ENCODE measurements around the gene ICOSLG.
"Not testable (repeated sequence)": the region's sequence is repeated elsewhere in the genome, so short reads cannot be mapped to it uniquely, and the experiment has no call there.

Gene ICOSLG

DNA sequence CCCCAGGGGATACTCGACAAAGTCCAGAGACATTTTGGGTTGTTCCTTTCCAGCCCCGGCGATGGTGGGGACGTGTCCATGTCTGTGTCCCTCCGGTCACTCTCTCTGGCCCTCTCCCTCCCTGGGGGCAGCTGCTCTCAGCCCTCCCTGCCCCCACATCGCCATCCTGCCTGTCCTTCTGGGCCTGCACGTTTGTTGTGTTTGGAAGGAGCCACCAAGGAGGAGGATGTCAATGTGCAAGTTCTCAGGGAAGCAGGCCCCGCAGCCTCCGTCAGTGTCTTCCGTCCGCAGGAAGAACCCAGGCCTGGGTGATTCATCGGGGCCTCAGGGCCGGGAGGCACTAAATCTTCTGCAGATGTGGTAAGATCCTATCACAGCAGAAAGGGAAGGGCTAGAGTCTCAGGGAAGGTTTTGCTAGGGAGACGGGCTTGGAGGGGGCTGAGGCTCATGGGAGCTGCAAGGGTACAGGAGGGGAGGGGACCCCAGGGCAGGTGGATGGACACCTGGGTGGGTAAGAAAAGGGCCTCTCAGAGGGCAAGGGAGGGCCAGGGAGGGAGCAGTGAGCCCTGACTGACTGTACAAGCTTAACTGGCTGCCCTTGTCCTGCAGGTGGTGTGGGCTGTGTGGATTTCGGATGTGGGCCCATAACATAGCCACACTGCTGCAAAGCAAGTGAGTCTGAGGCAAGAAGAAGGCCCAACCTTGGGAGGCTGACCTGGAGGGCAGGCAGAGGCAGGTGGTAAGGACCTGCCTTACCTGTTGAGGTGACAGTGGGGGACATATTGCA is 32.7 kb downstream of the ICOSLG start:
- peak; percentile 32 for DNase-seq (ENCODE audit: low read depth)
- H3K4me3 ChIP-seq (ENCODE audit: low read depth, low read length), result not testable (repeated sequence)

DNA sequence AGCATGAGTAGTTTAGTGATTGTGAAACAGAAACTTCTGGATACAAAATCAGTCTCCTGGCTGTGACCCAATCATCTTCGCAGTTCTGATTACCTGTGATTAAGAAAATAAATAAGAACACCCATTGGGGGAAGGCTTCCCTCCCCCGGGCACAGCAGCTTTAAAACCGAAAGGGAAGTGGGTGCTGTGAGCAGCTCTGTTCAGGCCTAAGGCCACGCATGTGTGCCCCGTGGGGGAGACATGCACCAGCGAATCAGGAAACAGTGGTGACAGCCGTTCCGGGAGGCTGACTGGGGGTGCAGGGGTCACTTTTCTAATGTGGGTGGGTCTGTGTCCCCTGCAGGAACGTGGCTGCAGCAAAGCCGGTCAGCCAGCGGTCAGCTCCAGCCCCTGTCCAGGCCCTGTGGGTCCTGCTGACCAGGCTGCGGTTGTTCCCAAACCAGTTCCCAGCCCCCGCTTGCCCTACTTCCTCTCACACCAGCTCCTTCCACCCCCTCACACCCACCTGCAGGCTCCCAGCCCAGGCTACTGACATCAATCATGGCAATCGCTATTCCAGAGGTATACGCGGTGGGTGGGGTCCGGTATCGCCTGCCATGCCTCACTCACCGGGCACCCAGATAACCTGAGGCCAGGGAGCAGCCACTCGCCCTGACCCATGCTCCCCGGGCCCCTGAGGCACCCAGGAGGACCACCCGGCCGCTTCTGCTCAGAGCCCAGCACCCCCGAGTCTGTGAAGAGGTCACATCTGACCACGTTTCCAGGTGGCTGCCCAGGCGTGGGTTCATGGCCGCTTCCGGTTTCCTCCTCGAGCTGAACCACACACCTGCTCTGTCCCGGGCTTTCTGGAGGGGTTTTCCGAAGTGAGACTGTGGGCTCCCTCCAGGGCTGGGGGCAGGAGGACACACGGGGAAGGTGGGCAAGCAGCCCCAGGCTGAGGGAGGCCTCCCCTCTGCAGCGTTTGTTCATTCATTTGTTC is 33.8 kb downstream of the ICOSLG start:
- H3K4me3 ChIP-seq (ENCODE audit: low read depth, low read length); DNase-seq (ENCODE audit: low read depth): not testable (repeated sequence)

DNA sequence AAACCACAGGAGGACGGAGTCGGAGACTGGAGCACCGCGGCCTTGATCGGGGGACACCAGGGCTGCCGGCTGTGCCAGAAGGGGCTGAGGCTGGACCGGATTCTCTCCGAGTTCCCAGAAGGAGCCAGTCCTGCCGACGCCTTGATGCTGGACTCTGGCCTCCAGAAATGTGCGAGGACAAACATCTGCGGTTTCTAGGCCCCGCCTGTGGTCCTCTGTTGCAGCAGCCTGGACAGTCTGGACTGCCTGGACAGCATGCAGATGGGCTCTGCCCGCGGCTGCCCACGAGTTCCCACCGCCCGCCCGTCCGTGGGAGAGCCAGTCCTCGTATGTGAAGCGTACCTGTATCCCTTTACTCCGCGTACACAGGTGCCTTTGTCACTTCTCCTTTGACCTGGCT is 34.6 kb downstream of the ICOSLG start:
- DNase-seq (ENCODE audit: low read depth); H3K4me3 ChIP-seq (ENCODE audit: low read depth, low read length): not testable (repeated sequence)

DNA sequence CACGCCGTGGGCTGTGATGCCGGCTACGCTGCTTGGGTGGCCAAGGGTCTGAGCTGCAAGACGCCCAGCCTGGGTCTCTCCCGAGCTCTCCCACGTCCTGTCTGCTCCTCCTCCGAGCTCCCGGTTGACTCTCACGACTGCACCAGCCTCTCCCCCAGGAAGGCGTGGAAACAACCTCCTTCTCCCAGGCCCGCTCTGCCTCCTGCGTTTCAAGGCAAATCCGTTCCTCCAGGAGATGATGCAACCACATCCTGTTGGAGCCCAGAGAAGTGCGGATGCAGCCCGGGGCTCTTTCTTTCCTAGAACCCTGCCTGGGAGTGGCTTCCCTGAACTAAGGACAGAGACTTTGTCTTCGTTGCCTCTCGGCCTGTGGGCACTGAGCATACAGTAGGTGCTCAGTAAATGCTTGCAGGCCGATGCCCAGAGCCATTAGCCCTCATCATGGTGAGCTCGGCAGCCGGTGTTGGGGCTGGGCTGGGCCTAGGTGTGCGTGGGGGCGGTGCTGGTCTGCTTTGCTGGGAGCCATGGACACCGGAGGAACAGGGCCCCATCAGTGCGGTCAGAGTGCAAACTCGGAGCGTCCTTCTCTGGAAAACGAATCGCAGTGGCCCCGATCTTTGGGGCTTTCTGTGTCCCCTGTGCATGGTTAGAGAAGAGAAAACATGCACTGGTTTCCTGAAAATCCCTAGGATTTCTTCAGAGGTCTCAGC is 38.0 kb downstream of the ICOSLG start:
- not testable (repeated sequence) for DNase-seq (ENCODE audit: low read depth); H3K4me3 ChIP-seq (ENCODE audit: low read depth, low read length)

DNA sequence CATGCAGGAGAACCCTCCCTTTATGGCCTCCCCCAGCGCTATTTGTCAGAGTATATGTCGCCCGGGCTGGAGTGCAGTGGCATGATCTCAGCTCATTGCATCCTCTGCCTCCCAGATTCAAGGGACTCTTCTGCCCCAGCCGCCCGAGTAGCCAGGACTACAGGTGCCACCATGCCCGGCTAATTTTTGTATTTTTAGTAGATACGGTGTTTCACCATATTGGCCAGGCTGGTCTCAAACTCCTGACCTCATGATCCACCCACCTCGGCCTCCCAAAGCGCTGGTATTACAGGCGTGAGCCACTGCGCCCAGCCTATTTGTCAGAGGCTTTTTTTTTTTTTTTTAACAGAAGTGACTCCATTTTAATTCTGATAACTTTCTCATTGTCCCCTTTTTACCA is 40.7 kb downstream of the ICOSLG start:
- not testable (repeated sequence) for H3K4me3 ChIP-seq (ENCODE audit: low read depth, low read length); DNase-seq (ENCODE audit: low read depth)

DNA sequence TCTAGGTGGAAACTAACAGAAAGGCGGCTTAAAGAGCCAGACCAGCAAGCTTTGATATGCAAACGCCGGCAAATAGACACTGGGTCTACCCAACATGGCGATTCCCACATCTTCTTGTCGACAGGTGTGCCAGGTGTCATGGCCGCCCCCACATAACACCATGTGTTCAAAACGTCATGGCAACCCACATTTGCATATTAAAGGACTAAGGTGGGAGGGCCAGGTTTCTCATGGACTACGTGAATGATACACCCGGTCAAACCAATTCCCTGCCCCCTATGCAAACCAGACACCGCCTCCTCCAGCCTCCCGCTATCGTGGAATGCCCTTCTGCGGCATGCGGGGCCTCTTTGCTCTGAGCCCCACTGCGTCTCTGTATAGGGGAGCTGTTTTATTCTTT is 41.3 kb downstream of the ICOSLG start:
- DNase-seq (ENCODE audit: low read depth), result no peak
- TF ChIP-seq POLR2A (IDR thresholded peaks at IDR 0.05; ENCODE audit: extremely low read depth, insufficient read length) (no peak), MYC (IDR thresholded peaks at IDR 0.05; ENCODE audit: low read depth, low read length) (no peak)
- TF ChIP-seq, protein P1, sequence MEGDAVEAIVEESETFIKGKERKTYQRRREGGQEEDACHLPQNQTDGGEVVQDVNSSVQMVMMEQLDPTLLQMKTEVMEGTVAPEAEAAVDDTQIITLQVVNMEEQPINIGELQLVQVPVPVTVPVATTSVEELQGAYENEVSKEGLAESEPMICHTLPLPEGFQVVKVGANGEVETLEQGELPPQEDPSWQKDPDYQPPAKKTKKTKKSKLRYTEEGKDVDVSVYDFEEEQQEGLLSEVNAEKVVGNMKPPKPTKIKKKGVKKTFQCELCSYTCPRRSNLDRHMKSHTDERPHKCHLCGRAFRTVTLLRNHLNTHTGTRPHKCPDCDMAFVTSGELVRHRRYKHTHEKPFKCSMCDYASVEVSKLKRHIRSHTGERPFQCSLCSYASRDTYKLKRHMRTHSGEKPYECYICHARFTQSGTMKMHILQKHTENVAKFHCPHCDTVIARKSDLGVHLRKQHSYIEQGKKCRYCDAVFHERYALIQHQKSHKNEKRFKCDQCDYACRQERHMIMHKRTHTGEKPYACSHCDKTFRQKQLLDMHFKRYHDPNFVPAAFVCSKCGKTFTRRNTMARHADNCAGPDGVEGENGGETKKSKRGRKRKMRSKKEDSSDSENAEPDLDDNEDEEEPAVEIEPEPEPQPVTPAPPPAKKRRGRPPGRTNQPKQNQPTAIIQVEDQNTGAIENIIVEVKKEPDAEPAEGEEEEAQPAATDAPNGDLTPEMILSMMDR (IDR thresholded peaks at IDR 0.05; ENCODE audit: low read depth, low read length), result no peak
- TF ChIP-seq, protein P2, sequence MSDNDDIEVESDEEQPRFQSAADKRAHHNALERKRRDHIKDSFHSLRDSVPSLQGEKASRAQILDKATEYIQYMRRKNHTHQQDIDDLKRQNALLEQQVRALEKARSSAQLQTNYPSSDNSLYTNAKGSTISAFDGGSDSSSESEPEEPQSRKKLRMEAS (IDR thresholded peaks at IDR 0.05; ENCODE audit: low read depth, low read length), result no peak
- H3K4me3 ChIP-seq (ENCODE audit: low read depth, low read length), result no peak overlapping the region

DNA sequence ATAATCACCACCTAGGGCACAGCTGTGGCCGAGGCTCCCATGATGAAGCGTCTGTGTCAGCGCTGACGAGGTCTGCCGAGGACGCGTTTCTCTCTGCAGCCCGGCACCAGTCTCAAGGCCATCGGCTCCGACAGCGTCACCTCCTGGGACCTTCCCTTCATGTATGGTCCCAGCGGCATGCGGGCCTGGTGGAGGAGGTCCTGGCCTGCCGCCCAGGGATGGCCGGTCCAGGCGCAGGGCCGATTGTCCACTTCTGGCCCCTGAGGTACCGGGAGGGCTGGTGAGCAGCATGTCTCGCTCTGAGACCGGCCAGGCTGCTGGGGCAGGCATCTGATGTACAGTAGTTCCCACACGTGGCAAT is 43.6 kb downstream of the ICOSLG start:
- DNase-seq (ENCODE audit: low read depth); H3K4me3 ChIP-seq (ENCODE audit: low read depth, low read length): not testable (repeated sequence)

DNA sequence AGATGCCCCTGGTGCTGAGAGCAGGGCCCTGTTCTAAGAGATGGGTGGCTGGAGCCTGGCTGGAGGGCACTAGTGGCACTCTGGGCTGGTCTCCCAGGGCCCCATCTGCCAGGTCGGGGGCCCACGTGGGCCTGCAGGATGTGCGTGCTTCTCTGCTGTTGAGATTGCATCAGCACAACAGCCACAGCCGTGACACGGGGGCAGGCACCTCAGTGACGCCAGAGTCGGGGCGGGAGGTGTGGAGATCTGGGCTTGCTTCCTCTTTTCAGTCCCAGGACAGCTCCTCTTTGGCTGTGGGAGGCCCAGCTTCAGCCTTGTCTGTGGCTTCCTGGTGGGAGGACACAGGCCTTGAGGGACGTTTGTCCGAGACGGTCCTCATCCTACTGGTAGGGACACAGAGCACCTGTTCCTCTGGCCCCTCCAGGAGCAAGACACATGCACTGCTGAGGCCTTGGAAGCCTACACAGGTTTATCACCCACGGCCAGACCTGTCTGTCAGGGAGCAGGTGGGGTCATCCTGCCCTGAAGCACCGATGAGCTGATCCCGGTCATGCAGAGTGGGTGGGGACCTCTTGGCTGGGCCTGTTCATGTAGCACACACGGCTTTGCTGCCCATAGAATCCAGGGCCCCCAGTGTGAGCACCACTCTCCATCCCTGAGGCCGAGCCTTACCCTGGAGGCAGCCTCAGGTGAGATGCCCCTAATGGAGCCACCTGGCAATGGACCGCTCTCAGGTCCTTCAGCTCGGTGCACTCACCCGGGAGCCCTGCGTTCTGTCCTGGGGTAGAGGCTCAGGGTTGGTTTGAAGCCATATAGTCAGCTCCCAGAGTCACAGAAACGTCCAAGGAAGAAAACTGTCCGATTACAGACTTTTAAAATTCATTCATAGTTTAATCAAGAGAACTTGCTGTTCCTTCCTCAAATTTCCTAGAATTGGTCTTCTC is 44.3 kb downstream of the ICOSLG start:
- not testable (repeated sequence) for H3K4me3 ChIP-seq (ENCODE audit: low read depth, low read length)
- DNase-seq (ENCODE audit: low read depth), result peak; percentile 85

DNA sequence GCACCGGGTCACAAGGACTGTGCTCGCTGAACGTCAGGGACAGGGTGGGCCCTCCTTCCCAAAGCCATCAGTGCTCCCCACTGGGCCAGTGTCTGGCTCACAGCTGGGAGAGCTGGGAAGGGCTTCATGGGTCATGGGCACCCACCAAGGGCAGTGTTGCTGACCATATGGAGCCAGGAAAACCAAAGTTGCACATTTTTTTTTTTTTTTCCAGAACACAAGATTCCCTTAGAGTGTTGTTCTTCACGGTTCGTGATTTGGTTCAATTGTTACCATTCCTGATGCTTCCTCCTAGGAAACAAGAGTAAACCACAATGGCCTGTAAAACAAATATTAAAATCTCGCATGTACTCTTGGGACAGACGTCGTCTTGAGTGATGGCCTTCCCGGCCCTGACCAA is 45.9 kb downstream of the ICOSLG start:
- H3K4me3 ChIP-seq (ENCODE audit: low read depth, low read length); DNase-seq (ENCODE audit: low read depth): not testable (repeated sequence)

DNA sequence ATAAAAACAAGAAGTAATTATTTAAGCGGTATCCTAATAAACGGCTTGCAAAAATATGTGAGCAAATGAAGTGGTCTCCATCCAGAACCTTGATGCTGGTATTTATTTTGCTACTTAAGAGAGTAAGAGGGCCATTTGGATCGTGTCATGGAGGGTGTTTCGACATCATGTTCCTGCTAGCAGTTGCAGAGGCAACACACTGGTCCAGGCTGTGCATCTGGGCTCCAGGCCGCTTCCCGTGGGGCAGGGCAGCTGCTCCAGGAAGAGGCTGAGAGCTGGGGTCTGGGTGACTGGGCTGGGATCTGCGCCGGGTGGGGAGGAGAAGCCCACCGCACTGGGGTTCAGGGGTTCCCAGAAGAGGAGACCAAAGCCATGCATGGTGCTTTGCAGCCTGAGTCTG is 46.3 kb downstream of the ICOSLG start:
- not testable (repeated sequence) for DNase-seq (ENCODE audit: low read depth); H3K4me3 ChIP-seq (ENCODE audit: low read depth, low read length)

DNA sequence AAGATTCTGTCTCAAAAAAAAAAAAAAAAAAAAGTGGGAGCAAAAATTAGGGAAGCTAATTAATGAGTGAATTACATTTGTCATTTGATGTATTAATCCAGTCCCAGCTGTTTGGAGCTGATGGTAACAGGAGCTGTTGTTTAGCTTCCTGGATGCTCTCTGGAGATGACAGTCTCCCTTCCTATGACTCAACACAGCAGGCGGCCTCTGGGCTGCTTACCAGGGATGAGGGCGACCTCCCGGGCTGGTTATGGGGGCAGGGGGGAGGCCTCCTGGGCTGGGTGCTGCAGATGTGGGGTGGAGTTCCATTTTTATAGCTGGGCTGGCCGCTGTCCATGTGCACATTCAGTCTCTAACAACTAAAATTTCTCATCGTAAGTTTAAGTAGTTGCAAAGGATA is 47.6 kb downstream of the ICOSLG start:
- not testable (repeated sequence) for H3K4me3 ChIP-seq (ENCODE audit: low read depth, low read length); DNase-seq (ENCODE audit: low read depth)

DNA sequence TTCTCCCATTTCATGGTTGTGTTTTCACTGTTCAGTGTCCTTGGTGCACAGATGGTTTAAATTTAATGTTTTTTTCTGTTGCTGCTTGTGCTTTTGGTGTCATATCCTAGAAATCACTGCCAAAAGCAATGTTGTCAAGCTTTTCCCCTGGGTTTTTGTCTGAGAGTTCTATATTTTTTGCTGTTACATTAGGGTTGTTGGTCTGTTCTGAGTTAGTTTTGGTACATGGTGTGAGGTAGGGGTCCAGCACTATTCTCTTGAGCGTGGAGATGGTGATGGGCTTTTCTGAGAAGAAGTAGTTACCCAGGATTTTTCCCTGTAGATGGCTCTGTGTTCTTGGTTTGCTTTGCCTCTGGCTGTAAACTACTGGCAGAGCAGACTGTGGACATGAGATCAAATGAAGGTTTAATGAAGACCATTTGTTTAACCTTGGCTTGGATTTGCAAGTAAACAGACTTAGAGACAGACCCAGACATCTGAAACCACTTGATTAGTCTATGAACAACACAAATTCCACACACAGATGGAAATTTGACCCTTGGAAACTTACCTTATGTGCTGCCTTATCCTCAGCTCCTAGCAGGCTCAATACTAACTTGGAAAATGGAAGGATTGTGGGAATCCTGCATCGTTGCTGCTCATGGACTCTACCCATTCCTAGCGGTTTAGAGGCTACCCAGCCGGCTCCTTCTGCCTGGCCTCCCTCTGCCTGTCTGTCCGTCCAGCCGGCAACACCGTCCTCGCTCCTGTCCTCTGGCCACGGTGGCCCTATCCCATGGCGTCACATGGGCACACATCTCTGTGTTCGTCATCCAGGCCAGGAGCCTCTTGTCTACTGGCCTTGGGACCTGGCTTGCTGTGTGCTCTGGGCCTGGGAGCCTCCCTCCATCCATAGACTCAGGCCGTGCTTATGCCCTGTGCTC is 50.1 kb downstream of the ICOSLG start:
- DNase-seq (ENCODE audit: low read depth); H3K4me3 ChIP-seq (ENCODE audit: low read depth, low read length): not testable (repeated sequence)

DNA sequence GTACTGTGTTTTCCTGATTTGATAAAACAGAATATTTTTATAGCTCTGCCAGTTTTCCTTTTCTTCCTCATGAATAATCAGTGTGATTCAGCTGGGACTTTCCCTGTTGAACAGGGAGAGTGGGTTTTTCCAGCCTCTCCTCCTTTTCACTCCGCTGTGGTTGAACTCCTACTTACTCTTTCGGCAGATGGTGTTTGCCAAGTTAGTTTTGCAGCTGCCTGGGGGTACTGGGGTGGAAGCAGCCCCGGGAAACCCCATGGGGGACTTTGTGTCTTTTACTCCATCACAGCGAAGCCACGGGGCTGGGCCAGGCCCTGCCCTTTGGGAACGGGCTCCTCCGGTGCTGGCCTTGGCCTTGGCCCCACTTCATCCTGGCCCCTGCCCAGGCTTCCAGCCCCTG is 55.9 kb downstream of the ICOSLG start:
- H3K4me3 ChIP-seq (ENCODE audit: low read depth, low read length); DNase-seq (ENCODE audit: low read depth): not testable (repeated sequence)

DNA sequence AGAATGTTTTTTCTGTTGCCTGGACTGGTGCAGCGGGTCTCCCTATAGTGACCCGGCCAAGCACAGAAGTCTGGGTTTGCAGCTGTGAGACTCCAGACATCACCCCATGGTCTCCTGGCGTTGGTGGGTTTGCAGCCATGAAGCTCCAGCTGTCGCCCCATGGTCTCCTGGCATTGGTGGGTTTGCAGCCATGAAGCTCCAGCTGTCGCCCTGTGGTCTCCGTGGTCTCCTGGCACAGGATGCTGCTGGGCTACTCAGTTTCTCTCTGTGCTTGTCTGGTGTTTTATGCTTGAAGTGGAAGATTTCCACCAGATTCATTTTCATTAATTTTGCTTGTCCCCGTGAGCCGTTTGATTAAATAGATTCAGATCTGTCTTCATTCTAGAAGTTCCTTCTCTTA is 58.5 kb downstream of the ICOSLG start:
- not testable (repeated sequence) for H3K4me3 ChIP-seq (ENCODE audit: low read depth, low read length); DNase-seq (ENCODE audit: low read depth)

DNA sequence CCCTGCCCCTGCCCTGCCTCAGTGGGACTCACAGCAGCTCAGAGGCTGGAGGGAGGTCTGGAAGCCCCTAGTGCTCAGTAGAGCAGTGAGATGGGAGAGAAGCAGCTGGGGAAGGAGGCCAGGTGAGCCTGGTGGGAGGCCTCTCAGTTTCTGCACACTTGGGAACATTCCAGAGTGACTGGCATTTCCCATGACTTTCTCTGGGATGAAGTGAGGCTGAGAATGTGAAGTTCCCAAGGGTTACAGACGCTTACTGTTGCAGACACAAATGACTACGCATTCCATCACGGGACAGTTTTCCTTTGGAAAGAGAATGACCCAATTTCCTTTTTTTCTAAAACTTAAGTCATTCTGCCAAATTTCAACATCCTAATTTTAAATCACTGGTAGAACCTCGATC is 59.2 kb downstream of the ICOSLG start:
- H3K4me3 ChIP-seq (ENCODE audit: low read depth, low read length); DNase-seq (ENCODE audit: low read depth): not testable (repeated sequence)
